ENCODE results near the gene ZSCAN22. TPM values are rescaled to one million over a fixed set of nuclear protein-coding genes. Genes with fewer than 3 reads are reported as not detected.

Gene ZSCAN22
- total and polyA plus RNA-seq, 2 donors (not counting 3 experiments of a cell fraction or from before 2014, with no cell fraction given) = 3.6 to 3.7 TPM

DNA sequence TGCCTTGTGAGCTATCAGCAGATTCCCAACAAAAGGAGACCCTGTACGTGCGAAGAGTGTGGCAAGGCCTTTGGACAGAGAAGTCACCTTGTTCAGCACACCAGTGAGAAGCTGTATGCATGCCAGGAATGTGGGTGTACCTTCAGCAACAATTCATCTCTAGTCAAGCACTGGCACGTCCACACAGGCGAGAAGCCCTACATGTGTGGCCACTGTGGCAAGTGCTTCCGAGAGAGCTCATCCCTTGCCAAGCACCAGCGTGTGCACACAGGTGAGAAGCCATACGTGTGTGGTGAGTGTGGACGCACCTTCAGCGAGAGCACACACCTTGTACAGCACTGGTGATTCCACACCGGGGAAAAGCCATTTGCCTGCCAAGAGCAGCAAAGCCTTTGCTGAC lies 7.6 kb upstream of the ZSCAN22 start:
- no peaks in the 10 kb centered on the region for H3K27me3 ChIP-seq (ENCODE audit: control insufficient read depth in 2 of 2, insufficient read depth in 2 of 2, low read length in 2 of 2)
- no peaks in the 10 kb centered on the region for H3K4me1 ChIP-seq (ENCODE audit: control insufficient read depth, extremely low read depth, insufficient read depth, low read length)
- FAIRE-seq (no peak), DNase-seq (ENCODE audit: low read depth, low spot score) (no peak)
- H4K20me1 ChIP-seq (replicated peaks; ENCODE audit: control insufficient read depth, extremely low read depth, insufficient read depth, low read length) = no peaks in the 10 kb centered on the region
- peaks cover 0 to 14% of the 10 kb centered on the region in 2 experiments for H3K36me3 ChIP-seq (ENCODE audit: control insufficient read depth in 2 of 2, extremely low read depth in 1 of 2, insufficient read depth in 2 of 2, low read length in 2 of 2)
- H3K79me2 ChIP-seq (ENCODE audit: control insufficient read depth, insufficient read depth, low read length) = no peaks in the 10 kb centered on the region
- no peak overlapping the region for H3K9ac ChIP-seq (replicated peaks; ENCODE audit: extremely low read depth, insufficient read depth, low read length)
- no peak overlapping the region for H3K4me2 ChIP-seq (ENCODE audit: insufficient read depth, low read length)
- no peak overlapping the region for H2AFZ ChIP-seq (ENCODE audit: low read depth, low read length)
- no peak overlapping the region for H3K4me3 ChIP-seq (replicated peaks in 1 of 3; ENCODE audit: insufficient read depth in 1 of 3, low read depth in 1 of 3, low read length in 3 of 3)
- TF ChIP-seq POLR2AphosphoS5 (IDR thresholded peaks at IDR 0.05; ENCODE audit: insufficient read depth, low read depth, low read length) (no peak), JUN (IDR thresholded peaks at IDR 0.05; ENCODE audit: borderline replicate concordance, insufficient read depth, insufficient read length, low read depth) (no peak), GATA2 (IDR thresholded peaks at IDR 0.05; ENCODE audit: insufficient read depth, insufficient read length, low read depth, low read length) (no peak), POLR2A (IDR thresholded peaks at IDR 0.05; ENCODE audit: low read depth, low read length) (no peak), MYC (IDR thresholded peaks at IDR 0.05; ENCODE audit: low read depth, low read length) (no peak), FOS (IDR thresholded peaks at IDR 0.05; ENCODE audit: borderline replicate concordance, insufficient read depth, low read length) (no peak), EZH2 (IDR thresholded peaks at IDR 0.05; ENCODE audit: borderline replicate concordance, low read depth, low read length, severe bottlenecking) (no peak)
- TF ChIP-seq, protein P1, sequence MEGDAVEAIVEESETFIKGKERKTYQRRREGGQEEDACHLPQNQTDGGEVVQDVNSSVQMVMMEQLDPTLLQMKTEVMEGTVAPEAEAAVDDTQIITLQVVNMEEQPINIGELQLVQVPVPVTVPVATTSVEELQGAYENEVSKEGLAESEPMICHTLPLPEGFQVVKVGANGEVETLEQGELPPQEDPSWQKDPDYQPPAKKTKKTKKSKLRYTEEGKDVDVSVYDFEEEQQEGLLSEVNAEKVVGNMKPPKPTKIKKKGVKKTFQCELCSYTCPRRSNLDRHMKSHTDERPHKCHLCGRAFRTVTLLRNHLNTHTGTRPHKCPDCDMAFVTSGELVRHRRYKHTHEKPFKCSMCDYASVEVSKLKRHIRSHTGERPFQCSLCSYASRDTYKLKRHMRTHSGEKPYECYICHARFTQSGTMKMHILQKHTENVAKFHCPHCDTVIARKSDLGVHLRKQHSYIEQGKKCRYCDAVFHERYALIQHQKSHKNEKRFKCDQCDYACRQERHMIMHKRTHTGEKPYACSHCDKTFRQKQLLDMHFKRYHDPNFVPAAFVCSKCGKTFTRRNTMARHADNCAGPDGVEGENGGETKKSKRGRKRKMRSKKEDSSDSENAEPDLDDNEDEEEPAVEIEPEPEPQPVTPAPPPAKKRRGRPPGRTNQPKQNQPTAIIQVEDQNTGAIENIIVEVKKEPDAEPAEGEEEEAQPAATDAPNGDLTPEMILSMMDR (IDR thresholded peaks at IDR 0.05; ENCODE audit: extremely low read depth in 1 of 2, insufficient read depth in 1 of 2, low read depth in 1 of 2, low read length in 2 of 2) = no peak
- TF ChIP-seq, protein P2, sequence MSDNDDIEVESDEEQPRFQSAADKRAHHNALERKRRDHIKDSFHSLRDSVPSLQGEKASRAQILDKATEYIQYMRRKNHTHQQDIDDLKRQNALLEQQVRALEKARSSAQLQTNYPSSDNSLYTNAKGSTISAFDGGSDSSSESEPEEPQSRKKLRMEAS (IDR thresholded peaks at IDR 0.05; ENCODE audit: insufficient read depth, insufficient read length) = no peak
- no TSS peak for BruUV-seq (replicated peaks)
- no peaks in the 10 kb centered on the region for H3K9me3 ChIP-seq (replicated peaks; ENCODE audit: control insufficient read depth, insufficient read depth, low read length)
- H3K27ac ChIP-seq (ENCODE audit: insufficient read depth, low read depth, low read length) = no peak overlapping the region
- intact Hi-C loops (cut with micrococcal nuclease) = no loop called here
- dilution Hi-C loops (cut with MboI; ENCODE audit: extremely low pct_ligation_motif_present, low sequenced_read_pairs) = no loop called here
- POLR2A ChIA-PET = no interaction called here
- CTCF ChIA-PET = no interaction called here
- no peaks in the 10 kb centered on the region for H3K9me1 ChIP-seq (replicated peaks; ENCODE audit: control insufficient read depth, extremely low read depth, insufficient read depth, low read length)
